PC-9 (cell line): ENCODE measurements around the gene CNTNAP2.

ENCODE experiments used
- CTCF ChIP-seq: fragments of 200-600 bp; sonication (generic); conservative IDR thresholded peaks from 2 replicates; pipeline ENCODE4 v1.6.1; 2017; ENCODE audit warnings: mixed run types, antibody characterized with exemption, mild to moderate bottlenecking, moderate library complexity
- EZH2 ChIP-seq: fragments of 200-600 bp; sonication (generic); IDR thresholded peaks from 2 replicates; pipeline ENCODE4 v1.8.0; 2017; ENCODE audit warnings: antibody characterized with exemption, low read depth

GRCh38 chr7:148397985-148398384 is 2281.4 kb downstream of the CNTNAP2 start:
- TF ChIP-seq EZH2: no peak
- no peak for TF ChIP-seq CTCF
